T-helper 2 cell treated with Interferon-gamma antibody and Interleukin-4, amounts not matched to agents 100 ng/mL and 5 ng/mL, for 36 hours (primary cell): ENCODE measurements around the gene NFIC. TPM values are rescaled to one million over a fixed set of nuclear protein-coding genes. Genes with fewer than 3 reads are reported as not detected.
"Not testable (repeated sequence)": the region's sequence is repeated elsewhere in the genome, so short reads cannot be mapped to it uniquely, and the experiment has no call there.

ENCODE experiments used
- intact Hi-C: fragments of 100-400 bp; cut with micrococcal nuclease; formaldehyde crosslinking; loops from one replicate; pipeline ENCODE4 v1.15.1; 2023
- total RNA-seq: library from RNA; stranded (reverse); gene quantifications from 2 replicates; pipeline ENCODE4 v1.2.3, GENCODE V29; 2022

NFIC gene
- total RNA-seq = 11.5 and 11.9 TPM in 2 replicates

DNA sequence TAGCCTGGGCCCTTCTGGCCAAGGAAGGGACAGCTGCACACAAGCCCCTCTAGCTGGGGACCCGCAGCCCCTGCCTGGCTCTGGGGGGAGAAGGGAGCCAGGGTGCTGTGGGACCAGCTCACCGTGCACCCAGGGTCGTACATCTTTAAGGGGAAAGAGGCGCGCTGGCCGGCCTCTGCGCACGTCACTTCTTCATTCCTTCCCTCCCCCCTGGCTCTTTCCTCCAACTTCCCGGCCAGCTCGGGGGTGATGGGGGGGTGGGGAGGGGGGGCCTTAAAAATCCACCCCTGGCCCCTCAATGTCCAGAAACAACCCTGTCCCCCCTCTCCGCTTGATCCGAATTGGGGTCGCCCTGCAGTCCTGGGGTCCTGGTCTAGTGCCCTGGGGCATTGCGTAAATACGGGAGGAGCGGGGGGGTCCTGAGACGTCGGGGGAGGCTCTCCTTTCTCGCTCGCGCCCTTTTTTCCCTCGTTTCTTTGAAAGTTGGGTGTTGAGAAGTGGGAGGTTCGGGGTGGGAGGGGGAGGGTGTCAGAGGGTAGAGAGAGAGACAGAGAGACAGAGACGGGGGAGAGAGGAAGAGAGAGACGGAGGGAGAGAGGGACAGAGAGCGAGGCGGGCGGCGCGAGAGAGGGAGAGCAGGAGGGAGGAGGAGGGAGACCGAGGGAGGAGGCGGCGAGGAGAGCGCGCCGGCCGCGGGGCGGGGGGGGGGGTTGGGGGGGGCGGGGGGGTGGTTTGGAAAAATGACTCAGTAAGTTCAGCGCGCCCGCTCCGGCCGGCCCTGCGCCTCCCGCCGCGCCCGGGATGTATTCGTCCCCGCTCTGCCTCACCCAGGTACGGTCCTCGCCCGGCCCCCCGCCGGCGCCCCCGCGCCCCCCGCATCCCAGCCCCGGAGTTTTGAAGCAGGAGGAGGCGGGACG, at the start of gene NFIC:
Gene NFIC (plus strand): TSS at position 748 of the 917 bp plus-strand sequence. CDS start 54 bp downstream, at position 802.
- intact Hi-C loops = no loop called here

DNA sequence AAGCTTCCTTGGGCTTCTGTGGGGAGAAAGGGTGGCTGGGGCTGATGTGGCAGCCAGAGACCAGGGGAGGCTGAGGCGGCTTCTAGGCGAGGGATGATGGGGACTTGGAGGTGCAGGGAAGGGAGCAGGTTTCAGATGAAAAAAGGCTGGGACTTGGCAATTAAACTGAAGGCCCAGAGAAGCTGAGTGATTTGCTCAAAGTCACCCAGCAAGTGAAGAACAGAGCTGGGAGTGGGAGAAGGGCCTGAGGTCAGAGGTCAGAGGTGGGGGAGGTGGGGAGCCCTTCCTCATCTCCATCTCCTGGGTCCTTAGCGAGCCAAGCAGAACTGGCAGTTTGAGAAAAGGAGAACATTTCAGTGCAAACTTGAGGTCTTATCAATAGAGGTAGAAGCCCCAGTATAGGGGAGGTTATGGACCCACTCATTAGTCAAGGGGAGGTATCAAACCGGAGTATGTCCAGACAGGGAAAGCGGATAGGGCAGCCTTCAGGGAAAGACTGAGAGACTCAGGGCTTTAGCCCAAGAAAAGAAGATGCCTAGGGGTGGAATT, 49.6 kb upstream of the NFIC start:
- intact Hi-C loops = no loop called here

DNA sequence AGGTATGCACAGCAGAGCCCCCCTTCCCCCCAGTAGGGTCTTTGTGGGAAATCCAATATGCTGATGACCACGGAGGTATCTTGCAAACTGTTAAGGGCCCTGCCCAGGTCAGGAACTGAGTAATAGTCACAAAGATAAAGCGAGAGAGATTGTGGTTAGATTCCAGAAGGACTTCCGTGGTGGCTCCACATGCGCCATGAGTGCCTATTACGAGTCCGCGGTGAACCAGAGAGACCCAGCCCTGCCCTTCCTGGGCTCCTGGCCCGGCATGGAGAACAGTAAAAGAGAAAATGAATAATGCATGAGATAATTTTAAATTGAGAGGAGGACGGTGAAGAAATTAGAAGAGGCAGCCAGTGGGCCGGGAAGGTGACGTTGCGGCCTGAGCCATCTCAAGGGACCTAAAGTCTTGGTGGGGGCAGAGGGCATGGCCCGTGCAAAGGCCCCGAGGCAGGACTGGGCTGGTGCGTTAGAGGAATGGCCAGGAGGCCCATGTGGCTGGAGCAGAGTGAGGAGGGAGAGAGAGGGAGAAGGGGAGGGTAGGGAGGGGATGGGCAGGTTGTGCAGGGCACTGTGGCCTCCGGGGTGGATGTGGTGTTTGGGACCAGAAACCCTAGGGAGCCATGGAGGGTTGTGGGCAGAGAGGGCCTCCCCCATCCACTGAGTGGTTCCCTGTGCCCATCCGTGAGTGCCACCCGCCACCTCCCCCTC, 46.6 kb upstream of the NFIC start:
- intact Hi-C loops = no loop called here

DNA sequence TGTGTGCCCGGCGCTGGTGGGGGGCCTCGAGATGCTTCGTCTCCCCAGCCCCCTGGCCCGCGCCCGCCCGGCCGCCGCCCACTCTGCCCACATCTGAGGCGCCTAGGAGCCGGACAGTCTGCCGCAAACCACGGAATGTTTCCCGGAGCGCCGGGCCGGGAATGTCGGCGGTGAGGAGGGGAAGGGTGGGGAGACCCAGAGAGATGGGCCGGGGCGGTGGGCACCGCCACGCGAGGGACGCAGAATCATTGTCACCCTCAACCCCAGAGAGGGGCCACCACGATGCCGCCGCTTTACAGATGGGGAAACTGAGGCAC, 46.1 kb upstream of the NFIC start:
- intact Hi-C loops = no loop called here

DNA sequence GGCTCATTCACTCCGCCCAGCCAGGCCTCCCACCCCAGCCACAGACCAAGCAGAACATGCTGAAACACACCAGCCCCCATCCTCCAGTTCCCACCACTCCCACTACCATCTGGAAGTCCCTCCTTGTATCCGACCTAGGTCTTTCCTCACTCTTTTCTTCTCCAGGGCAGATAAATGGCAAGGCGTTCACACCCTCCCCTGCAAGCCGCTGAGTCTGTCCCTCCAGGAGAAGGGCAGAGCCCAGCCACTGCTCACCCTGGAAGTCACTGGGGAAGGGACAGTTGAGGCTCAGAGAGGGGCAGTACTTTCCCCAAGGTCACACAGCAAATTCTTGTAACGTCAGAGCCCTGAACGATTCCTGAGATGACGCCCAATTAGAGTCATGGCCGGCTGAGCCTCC, 45.5 kb upstream of the NFIC start:
- intact Hi-C loops = no loop called here

DNA sequence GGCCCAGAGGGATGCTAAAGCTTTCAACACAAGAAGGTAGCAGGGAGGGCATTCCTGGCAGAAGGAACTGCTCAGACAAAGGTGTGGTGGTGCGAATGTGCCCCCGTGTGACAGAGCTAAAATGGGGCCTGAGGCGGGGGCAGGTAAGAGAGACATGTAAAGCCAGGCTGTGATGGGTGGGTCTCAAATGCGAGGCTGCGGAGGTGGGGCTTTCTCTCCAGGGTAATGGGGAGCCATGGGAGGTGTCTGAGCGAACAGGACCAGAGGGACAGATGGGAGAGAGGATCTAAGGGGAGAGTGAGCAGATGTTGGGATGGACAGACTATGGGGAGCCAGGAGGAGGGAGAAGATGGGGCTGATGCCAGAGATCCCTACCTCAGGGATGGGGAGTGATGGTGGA, 44.7 kb upstream of the NFIC start:
- intact Hi-C loops = no loop called here

DNA sequence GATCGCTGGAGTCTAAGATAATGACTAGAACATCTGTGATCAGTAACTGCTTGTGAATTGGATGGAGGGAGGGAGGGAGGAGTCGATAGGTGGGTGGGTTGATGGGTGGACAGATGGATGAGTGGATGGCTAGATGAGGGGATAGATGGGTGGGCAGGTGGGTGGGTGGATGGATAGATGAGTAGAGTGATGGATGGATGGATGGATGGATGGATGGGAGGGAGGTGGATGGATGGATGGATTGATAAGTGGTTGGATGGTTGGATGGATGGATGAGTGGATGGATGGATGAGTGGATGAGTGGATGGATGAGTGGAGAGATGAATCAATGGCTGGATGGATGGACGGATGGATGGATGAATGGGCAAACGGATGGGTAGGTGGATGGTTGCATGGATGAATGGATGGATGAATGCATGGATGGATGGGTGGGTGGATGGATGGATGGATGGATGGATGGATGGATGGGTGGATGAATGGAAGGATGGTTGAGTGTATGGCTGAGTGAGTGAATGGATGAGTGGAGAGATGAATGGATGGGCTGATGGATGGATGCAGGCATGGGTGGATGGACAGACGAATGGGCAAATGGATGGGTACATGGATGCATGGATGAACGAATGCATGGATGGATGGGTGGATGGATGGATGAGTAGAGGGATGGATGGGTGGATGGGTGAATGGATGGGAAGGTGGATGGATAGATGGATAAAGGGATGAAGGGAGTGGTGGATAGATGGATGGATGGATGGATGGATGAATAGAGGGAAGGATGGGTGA, 44.0 kb upstream of the NFIC start:
- intact Hi-C loops = no loop called here

DNA sequence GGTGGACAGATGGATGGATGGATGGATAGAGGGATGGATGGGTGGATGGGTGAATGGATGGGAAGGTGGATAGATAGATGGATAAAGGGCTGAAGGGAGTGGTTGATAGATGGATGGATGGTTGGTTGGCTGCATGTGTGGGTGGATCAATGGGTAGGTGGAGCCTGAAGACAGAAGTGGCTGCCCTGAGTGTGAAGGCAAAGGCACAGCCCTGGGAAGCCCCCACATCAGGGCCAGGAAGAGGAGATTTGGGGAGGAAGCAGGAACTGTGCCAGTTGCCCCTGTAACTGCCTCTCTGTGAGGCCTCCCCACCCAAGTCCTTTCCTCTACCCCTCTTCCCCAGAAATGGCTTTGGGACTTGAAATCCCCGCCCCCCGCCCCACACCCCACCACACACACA, 43.4 kb upstream of the NFIC start:
- intact Hi-C loops = no loop called here

DNA sequence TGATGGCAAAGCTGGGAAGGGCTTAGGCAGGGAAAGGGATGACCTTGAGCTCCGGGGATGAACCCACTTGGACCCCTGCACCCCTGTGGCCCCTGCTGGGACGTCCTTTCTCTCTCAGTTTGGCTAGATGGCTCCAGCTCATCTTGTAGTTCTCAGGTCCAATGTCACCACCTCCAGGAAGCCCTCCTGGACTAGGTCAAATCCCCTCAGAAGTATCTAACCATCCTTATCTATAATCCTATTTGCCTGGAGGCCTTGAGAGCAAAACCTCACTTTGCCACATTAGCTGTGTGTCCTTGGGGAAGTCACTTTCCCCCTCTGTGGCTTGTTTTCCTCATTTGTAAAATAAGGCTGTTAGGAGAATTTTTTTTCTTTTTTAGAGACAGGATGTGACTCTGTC, 42.7 kb upstream of the NFIC start:
- intact Hi-C loops = no loop called here

DNA sequence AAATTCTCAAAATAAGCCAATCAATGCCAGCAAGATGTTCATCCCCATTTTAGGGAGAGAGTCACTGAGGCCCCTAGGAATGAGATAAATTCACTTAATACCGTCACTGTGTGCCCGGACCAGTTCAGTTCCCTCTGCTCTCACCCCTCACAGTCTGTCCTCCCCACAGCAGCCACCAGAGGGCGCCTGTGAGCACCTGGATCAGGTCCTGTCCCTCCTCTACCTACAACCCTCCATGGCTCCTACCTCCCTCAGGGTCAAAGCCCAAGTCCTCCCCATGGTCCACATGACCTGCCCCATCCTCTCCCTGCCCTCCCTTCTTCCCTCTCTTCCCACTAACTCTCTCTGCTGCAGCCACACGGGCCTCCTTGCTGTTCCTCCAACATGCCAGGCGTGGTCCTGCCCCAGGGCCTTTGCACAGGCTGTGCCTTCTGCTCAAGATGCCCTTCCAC, 42.0 kb upstream of the NFIC start:
- intact Hi-C loops = no loop called here

DNA sequence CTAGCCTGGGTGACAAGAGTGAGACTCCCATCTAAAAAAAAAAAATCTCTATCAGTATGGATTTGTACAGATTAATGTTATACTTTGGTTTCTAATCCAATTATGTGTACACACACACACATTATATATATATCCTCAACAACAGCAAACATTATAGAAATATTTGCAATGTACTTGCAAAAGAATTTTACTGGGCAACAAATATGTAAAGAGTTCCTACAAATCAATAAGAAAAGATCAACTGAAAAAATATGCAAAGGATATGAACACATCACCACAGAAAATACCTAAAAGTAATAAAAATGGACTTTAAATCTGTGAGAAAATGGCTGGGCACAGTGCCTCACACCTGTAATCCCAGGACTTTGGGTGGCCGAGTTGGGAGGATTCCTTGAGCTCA, 40.9 kb upstream of the NFIC start:
- intact Hi-C loops = loop anchor here (5.0 kb wide), 2 partner anchors 162 to 292 kb away; no protein-coding TSS in a partner anchor

DNA sequence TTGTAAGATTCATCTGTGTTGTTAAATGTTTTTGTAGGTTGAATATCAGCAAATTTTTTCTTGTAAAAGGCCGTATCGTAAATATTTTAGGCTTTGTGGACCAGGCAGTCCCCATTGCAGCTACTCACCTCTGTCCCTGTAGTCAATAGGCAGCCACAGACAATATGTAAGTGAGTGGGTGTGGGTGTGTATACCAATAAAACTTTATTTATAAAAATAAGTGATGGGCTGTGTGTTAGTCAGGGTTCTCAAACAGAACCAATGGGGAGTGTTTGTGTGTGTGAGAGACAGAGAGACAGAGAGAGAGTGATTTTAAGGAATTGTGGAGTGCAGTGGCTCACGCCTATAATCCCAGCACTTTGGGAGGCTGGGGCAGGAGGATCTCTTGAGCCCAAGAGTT, 37.6 kb upstream of the NFIC start:
- intact Hi-C loops = loop anchor here (5.0 kb wide), 2 partner anchors 159 to 289 kb away; no protein-coding TSS in a partner anchor

DNA sequence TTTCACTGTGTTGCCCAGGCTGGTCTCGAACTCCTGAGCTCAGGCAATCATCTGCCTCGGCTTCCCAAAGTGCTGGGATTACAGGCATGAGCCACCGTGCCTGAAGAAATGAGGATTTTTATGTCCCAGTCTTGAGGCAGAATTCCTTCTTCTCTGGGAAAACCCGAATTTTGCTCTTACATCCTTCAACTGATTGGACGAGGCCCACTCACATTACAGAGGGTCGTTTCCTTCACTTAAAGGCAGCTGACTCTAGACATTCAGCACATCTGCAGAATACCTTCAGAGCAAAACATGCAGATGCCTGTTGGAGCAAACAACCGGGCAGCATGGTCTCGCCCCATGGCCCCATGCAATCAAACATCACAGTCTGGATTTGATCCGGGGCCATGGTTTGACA, 36.3 kb upstream of the NFIC start:
- intact Hi-C loops = no loop called here

DNA sequence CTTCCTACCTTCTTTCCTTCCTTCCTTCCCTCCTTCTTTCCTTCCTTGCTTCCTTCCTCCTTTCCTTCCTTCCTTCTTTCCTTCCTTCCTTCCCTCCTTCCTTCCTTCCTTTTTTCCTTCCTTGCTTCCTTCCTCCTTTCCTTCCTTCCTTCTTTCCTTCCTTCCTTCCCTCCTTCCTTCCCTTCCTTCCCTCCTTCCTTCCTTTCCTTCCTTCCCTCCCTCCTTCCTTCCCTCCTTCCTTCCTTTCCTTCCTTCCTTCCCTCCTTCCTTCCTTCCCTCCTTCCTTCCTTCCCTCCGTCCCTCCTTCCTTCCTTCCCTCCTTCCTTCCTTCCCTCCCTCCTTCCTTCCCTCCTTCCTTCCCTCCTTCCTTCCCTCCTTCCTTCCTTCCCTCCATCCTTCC, 34.2 kb upstream of the NFIC start:
- intact Hi-C loops = not testable (repeated sequence)

DNA sequence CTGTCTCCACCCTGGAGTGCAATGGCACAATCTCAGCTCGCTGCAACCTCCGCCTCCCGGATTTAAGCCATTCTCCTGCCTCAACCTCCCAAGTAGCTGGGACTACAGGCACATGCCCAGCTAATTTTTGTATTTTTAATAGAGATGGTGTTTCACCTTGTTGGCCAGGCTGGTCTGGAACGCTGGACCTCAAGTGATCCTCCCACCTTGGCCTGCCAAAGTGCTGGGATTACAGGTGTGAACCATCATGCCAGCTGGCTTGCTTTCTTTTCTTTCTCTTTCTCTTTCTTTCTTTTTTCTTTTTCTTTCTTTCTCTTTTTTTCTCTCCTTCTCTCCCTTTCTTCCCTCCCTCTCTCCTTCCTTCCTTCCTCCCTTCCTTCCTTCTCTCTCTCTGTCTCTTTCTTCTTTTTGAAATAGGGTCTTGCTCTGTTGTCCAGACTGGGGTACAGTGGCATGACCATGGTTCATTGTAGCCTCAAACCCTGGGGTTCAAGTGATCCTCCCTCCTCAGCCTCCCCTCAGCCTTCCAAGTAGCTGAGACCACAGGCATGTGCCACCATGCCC, 33.3 kb upstream of the NFIC start:
- intact Hi-C loops = no loop called here

DNA sequence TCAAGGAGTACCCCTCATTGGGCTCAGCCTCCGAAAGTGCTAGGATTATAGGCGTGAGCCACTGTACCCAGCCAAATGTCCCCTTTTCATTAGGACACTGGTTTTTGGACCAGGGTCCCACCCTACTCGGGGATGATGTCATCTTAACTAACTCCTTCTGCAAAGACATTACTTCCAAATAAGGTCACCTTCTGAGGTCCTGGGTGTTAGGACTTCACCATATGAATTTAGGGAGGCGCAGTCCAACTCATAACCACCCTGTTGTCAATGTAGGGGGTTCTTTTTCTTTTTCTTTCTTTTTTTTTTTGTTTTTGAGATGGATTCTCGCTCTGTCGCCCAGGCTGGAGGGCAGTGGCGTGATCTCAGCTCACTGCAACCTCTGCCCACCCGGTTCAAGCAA, 32.7 kb upstream of the NFIC start:
- intact Hi-C loops = no loop called here

DNA sequence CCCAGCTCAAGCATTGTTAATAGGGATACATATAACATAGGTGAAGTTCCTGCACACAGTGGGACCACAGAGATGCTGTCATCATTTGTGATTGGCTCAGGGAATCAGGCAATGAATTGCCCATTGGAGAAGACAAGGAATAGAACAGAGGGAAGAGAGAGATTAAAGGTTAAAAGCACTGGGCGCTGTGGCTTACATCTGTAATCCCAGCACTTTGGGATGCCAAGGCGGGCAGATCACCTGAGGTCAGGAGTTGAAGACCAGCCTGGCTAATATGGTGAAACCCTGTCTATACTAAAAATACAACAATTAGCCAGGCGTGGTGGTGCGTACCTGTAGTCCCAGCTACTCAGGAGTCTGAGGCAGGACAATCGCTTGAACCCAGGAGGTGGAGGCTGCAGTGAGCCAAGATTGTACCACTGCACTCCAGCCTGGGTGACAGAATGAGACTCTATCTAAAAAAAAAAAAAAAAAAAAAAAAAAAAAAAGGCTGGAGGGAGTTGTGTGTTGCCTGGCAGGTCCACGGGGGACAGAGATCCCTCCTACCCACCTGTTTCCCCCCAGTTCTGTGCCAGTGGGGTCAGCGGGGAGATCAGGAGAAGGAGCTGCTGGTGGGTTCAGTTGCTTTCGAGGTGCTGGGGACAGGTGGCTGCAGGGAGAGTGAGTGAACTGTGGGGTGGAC, 31.5 kb upstream of the NFIC start:
- intact Hi-C loops = not testable (repeated sequence)

DNA sequence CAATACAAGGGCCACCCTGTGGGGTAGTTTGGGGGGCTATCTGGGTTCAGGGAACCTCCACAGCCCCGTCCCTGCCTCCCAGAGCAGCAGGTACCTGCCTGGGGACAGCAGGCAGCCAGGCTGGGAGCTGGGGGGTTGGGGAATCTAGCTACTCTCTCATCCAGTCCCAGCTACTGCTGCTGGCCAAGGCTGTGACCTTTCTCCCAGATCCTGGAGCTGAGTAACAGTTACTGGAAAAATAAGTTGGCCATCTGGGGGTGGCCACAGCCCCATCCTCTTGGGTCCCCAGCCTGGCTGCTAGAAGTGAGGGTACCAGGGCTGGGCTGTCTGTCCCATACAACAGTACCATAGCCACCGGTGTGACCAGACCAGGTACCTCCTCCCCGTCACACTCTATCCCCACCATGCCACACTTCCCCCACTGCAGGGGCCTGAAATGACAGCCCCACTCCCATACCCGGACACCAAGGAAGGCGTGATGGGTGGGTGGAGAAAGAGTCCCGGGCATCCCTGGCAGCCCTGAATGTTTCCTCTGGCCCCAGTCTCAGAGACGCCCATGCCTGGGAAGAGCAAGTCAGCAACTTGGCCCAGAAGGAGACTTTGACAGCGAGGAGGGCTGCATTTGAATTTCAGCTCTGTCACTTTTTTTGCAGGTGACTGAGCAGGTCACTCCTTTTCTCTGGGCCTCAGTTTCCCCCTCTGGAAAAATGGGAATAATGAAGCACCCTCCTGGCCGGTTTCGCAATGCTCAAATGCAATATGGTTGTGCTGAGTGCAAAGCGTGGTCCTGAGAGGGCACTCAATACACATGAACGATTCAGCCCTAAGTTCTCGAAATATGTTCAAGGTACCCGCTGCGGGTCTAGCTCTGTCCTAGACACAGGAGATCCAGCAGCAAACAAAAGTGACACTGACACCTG, 30.7 kb upstream of the NFIC start:
- intact Hi-C loops = no loop called here

DNA sequence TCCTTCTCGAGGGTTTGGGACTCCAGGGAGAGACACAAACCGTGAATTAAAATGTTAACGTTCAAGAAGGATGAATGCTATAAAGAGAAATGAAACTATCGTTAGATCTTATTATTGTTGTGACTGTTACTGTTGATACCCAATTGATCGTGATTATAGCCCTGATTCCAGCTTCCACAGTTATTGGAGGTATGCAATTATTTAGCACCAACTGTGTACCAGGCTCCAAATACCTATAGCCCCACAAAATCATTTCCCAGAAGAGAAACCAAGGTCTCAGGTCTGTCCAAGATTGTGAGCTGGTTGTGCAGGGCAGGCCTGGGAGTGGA, 30.1 kb upstream of the NFIC start:
- intact Hi-C loops = no loop called here
